Skeletal muscle tissue (tissue), 4 donors: ENCODE measurements around the gene RNASEH2A. TPM values are rescaled to one million over a fixed set of nuclear protein-coding genes. Genes with fewer than 3 reads are reported as not detected.

ENCODE experiments used
- H3K27ac ChIP-seq: one replicate; pipeline ENCODE4 v1.7.0; 2013; ENCODE audit warnings: mild to moderate bottlenecking, low read depth, low read length, inconsistent platforms
- H3K27me3 ChIP-seq, 3 donors: one replicate each; pipeline ENCODE4 v1.7.0; 2013; ENCODE audit warnings: low read length in 3 of 3; ENCODE audit not compliant: control insufficient read depth in 3 of 3, insufficient read depth in 3 of 3
- H3K36me3 ChIP-seq, 3 donors: one replicate each; pipeline ENCODE4 v1.7.0; 2013; ENCODE audit warnings: low read length in 3 of 3; ENCODE audit not compliant: control insufficient read depth in 3 of 3, insufficient read depth in 3 of 3
- H3K4me1 ChIP-seq, 3 donors: one replicate each; pipeline ENCODE4 v1.7.0; 2013; ENCODE audit warnings: low read length in 3 of 3, mild to moderate bottlenecking in 3 of 3; ENCODE audit not compliant: control insufficient read depth in 3 of 3, insufficient read depth in 3 of 3
- H3K4me3 ChIP-seq, 3 donors: one replicate each; pipeline ENCODE4 v1.7.0; 2013; ENCODE audit warnings: low read length in 3 of 3
- H3K9ac ChIP-seq, 3 donors: one replicate each; pipeline ENCODE4 v1.7.0; 2013; ENCODE audit warnings: low read length in 3 of 3, mild to moderate bottlenecking in 3 of 3, moderate library complexity in 2 of 3, low read depth in 1 of 3
- H3K9me3 ChIP-seq, 3 donors: one replicate each; pipeline ENCODE4 v1.7.0; 2013; ENCODE audit warnings: low read length in 3 of 3; ENCODE audit not compliant: control insufficient read depth in 3 of 3
- total RNA-seq: library from RNA; depleted of rRNA; stranded (reverse); fragments of >200 nt; gene quantifications from one replicate; pipeline ENCODE4 v1.2.3, GENCODE V29; 2014
- donor health status: Osteomylitis.

The RNASEH2A gene
- total RNA-seq, 1 donor from 2014 or later = 5.7 TPM

GRCh38 chr19:12770922-12771321, 35.5 kb upstream of the RNASEH2A start:
- Histone ChIP-seq H3K9me3 (no peaks in the 10 kb centered on the region), H3K36me3 (peaks cover 11 to 26% (median 26%) of the 10 kb centered on the region in 3 donors), H3K27ac (no peak overlapping the region), H3K4me3 (no peak overlapping the region), H3K4me1 (peaks cover 43 to 61% (median 55%) of the 10 kb centered on the region in 3 donors), H3K27me3 (no peaks in the 10 kb centered on the region), H3K9ac (peak overlapping the region in 1 of 3 donors; percentile 25)

GRCh38 chr19:12772323-12772722, 34.1 kb upstream of the RNASEH2A start:
- peak overlapping the region; percentile 85 for H3K27ac ChIP-seq
- H3K4me1 ChIP-seq = peaks cover 44 to 58% (median 57%) of the 10 kb centered on the region in 3 donors
- peak overlapping the region in 2 of 3 donors; percentile 24 to 60 for H3K9ac ChIP-seq
- peaks cover 10 to 21% (median 21%) of the 10 kb centered on the region in 3 donors for H3K36me3 ChIP-seq
- H3K4me3 ChIP-seq = peak overlapping the region in 1 of 3 donors; percentile 54
- no peaks in the 10 kb centered on the region for H3K9me3 ChIP-seq
- no peaks in the 10 kb centered on the region for H3K27me3 ChIP-seq

GRCh38 chr19:12773571-12773970, 32.8 kb upstream of the RNASEH2A start:
- peak overlapping the region in 1 of 3 donors; percentile 35 for H3K4me3 ChIP-seq
- peak overlapping the region in 2 of 3 donors; percentile 24 to 45 for H3K9ac ChIP-seq
- no peaks in the 10 kb centered on the region for H3K9me3 ChIP-seq
- peaks cover 51 to 67% (median 65%) of the 10 kb centered on the region in 3 donors for H3K4me1 ChIP-seq
- peaks cover 5 to 15% (median 13%) of the 10 kb centered on the region in 3 donors for H3K36me3 ChIP-seq
- no peaks in the 10 kb centered on the region for H3K27me3 ChIP-seq
- peak overlapping the region; percentile 85 for H3K27ac ChIP-seq

- Histone ChIP-seq H3K9me3 (no peaks in the 10 kb centered on the region), H3K36me3 (peaks cover 5 to 13% (median 12%) of the 10 kb centered on the region in 3 donors), H3K4me3 (peak within 1 kb of the TSS; percentile 78 to 89 (median 88)), H3K4me1 (peaks cover 60 to 74% (median 74%) of the 10 kb centered on the region in 3 donors), H3K27me3 (no peaks in the 10 kb centered on the region), H3K27ac (peak within 1 kb of the TSS; percentile 85), H3K9ac (peak within 1 kb of the TSS; percentile 84 to 94 (median 91))
Observed at GRCh38 chr19:12774588-12775555, 31.5 kb upstream of the RNASEH2A start, which contains the start of gene HOOK2. TSS of gene HOOK2 (minus strand) at chr19:12775552. CDS start at chr19:12775449, 103 bp downstream.

- H3K36me3 ChIP-seq = peaks cover 0 to 4% (median 0%) of the 10 kb centered on the region in 3 donors
- H3K9ac ChIP-seq = peak overlapping the region; percentile 88 to 91 (median 89)
- peaks cover 49 to 58% (median 56%) of the 10 kb centered on the region in 3 donors for H3K4me1 ChIP-seq
- peak overlapping the region; percentile 81 for H3K27ac ChIP-seq
- H3K27me3 ChIP-seq = no peaks in the 10 kb centered on the region
- peak overlapping the region; percentile 79 to 91 (median 87) for H3K4me3 ChIP-seq
- H3K9me3 ChIP-seq = no peaks in the 10 kb centered on the region
Observed at GRCh38 chr19:12777217-12778016, 29.0 kb upstream of the RNASEH2A start.

- peak overlapping the region; percentile 88 to 91 (median 89) for H3K9ac ChIP-seq
- H3K27me3 ChIP-seq = no peaks in the 10 kb centered on the region
- H3K9me3 ChIP-seq = no peaks in the 10 kb centered on the region
- H3K36me3 ChIP-seq = peaks cover 0 to 4% (median 0%) of the 10 kb centered on the region in 3 donors
- peaks cover 46 to 56% (median 53%) of the 10 kb centered on the region in 3 donors for H3K4me1 ChIP-seq
- H3K4me3 ChIP-seq = peak overlapping the region; percentile 79 to 91 (median 87)
- H3K27ac ChIP-seq = peak overlapping the region; percentile 81
Observed at GRCh38 chr19:12778017-12778904, 28.1 kb upstream of the RNASEH2A start.

GRCh38 chr19:12778905-12779161, 27.6 kb upstream of the RNASEH2A start:
- peak overlapping the region; percentile 81 for H3K27ac ChIP-seq
- no peaks in the 10 kb centered on the region for H3K27me3 ChIP-seq
- H3K9me3 ChIP-seq = no peaks in the 10 kb centered on the region

GRCh38 chr19:12779162-12779993, 27.0 kb upstream of the RNASEH2A start:
- H3K9me3 ChIP-seq = no peaks in the 10 kb centered on the region
- H3K4me1 ChIP-seq = peaks cover 41 to 54% (median 52%) of the 10 kb centered on the region in 3 donors
- H3K36me3 ChIP-seq = peaks cover 0 to 3% (median 0%) of the 10 kb centered on the region in 3 donors
- H3K27ac ChIP-seq = peak overlapping the region; percentile 81
- peak overlapping the region; percentile 30 to 89 (median 88) for H3K9ac ChIP-seq
- H3K4me3 ChIP-seq = peak overlapping the region in 1 of 3 donors; percentile 87
- no peaks in the 10 kb centered on the region for H3K27me3 ChIP-seq

More at GRCh38 chr19:12778905-12779161, 27.6 kb upstream of the RNASEH2A start:
- peak overlapping the region; percentile 88 to 91 (median 89) for H3K9ac ChIP-seq
- peaks cover 45 to 55% (median 52%) of the 10 kb centered on the region in 3 donors for H3K4me1 ChIP-seq
- peaks cover 0 to 4% (median 0%) of the 10 kb centered on the region in 3 donors for H3K36me3 ChIP-seq
- H3K4me3 ChIP-seq = peak overlapping the region in 2 of 3 donors; percentile 87 to 91
